RPMI8226 (cell line): ENCODE data around the gene BMP2K.

Experiments used
- DNase-seq: peaks from one replicate; pipeline ENCODE4 v3.0.0-alpha.2; 2015

The BMP2K gene

DNA sequence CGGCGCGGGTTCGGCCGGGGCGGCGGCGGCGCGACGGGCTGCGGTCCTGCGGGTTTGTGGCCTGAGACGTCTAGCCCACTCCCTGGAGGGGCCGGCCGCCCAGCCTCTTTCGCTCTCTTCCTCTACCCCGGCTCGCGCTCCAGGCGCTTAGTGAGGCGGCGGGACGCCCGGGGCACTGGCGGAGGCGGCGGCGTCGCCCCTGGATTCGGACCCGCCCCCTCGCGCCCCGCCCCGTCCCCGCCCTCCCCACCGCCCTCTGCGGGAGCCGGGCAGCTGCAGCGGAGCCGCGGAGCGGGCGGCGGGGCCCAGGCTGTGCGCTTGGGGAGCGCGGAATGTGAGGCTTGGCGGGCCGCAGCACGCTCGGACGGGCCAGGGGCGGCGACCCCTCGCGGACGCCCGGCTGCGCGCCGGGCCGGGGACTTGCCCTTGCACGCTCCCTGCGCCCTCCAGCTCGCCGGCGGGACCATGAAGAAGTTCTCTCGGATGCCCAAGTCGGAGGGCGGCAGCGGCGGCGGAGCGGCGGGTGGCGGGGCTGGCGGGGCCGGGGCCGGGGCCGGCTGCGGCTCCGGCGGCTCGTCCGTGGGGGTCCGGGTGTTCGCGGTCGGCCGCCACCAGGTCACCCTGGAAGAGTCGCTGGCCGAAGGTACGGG is at the start of gene BMP2K:
BMP2K (plus strand) TSS at position 272 of the 650 bp plus-strand sequence; CDS start at position 466, 194 bp downstream.
- peak; percentile 77 for DNase-seq

DNA sequence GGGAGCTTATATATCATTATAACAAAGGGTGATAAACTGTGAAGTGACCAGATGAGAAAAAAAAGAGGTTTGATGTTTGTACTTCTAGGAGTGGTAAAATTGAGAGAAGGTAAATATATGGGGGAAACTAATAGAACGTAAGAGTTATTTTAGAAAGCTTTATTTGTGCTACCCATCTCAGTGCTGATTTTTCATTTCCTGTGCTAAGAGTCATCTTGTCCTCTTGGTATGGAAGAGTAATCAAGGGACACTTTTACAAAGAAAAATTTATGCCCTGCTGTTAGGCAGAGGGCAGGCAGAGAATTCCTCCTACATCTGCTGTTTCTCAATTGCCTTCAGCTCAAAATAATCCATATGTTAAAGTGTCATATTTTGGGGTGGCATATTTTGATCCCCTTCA is 49.6 kb upstream of the BMP2K start:
- no peak for DNase-seq

DNA sequence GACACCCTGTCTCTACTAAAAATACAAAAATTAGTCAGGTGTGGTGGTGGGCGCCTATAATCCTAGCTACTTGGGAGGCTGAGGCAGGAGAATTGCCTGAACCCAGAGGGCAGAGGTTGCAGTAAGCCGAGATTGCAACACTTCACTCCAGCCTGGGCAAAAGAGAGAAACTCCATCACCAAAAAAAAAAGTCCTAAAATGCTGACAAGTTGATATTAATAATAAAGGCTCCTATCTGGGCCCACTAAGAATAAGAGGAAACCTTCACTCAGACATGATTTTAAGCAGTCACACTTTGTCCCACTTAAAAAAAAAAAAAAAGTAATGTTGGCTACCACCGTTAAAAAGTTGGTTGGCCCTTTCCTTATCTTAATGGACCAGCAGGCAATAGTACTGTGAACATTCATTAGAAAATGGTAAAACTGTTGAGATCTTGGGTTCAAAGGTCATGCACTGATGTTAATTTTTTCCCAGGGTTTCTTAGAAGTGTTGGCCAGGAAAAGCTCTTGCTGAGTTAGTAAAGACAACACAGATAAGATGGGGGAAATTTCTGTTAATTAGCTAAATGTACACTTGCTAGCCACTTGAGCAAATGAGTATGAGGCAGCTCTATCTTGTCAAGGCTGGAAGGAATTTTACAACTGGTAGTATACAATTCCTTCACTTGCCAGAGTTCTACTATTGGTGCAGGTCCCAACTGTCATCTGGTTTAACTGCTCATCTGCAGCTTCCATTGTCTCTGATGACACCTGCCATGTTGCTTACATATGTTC is 43.6 kb upstream of the BMP2K start:
- DNase-seq, result no peak

DNA sequence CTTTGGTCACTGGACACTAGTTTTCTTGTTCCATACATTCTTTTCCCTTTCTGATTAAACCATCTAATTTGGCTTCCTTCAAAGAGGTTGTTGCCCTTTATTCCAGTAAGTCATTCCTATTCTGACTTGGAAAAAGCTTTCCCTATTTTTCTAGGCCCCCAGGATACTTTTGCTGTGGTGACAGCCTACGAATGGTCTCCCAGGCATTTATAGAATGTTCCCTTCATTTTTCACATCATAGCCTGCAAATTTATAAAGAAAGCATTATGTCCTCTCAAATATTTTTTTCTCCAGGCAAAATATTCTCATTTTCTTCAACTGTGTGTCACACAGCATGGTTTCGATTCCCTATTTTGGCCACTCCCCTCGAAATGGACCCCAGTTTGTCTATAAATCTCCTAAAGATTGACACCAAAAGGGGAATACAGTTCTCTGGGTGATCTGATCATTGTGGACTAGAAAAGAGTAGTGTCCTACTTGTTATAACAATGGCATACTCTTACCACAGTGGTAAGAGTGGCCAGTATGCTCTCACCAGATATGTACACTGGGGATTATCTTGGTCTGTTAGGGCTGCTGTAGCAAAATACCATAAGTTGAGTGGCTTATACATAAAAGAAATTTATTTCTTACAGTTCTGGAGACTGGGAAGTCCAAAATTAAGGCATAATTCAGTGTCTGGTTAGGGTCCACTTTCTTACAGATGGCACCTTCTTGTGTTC is 41.5 kb upstream of the BMP2K start:
- DNase-seq, result peak; percentile 44

DNA sequence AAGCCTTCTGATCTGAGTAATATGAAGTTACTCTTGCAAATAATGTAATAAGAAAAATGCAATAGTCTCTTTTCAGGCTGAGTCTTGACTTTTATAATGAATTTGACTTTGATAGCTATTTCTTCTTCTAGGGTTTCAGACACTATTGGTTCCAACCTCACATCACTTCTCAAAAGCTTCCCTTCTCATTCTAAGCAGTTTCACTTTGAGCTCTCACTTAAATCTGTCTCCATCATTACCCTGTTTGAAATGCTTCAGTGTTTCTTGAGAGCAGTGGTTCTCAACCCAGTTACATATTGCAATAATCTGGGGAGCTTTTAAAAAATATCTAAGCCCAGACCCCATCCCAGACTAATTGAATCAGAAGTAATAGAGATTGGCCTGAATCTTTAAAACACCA is 40.5 kb upstream of the BMP2K start:
- DNase-seq, result no peak

DNA sequence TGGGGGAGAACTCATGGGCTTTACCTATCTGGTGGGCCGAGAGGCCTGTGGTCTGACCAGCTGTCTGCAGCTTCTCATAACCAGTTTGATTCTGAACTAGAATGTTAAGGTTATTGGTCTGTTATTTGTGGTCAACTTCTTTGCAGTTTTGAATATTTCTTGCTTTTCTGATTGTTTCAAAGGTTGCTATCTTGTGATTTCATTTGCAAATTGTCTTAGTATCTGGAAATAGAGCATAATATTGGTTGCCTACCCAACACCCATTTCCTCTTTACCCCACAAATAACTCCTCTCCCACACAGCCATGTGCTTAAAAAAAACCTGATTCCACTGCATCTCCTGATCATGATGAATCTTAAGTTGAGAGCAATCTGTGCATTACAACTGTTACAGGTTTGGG is 39.1 kb upstream of the BMP2K start:
- no peak for DNase-seq

DNA sequence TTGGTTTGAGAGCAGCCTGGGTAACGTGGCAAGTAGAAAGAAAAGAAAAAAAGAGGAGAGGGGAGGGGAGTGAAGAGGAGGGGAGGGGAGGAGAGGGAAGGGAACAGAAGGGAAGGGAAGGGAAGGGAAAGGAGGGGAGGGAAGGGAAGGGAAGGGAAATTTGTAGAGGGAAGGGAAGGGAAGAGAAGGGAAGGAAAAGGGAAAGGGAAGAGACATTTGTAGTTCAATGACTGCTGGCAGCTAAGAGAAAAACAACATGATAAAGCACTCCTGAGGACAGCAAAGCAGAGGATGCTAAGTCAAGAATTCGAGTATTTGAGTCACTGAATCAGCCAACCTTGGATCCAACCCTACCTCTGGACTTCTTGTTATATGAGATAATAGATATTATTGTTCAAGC is 38.2 kb upstream of the BMP2K start:
- DNase-seq, result no peak

DNA sequence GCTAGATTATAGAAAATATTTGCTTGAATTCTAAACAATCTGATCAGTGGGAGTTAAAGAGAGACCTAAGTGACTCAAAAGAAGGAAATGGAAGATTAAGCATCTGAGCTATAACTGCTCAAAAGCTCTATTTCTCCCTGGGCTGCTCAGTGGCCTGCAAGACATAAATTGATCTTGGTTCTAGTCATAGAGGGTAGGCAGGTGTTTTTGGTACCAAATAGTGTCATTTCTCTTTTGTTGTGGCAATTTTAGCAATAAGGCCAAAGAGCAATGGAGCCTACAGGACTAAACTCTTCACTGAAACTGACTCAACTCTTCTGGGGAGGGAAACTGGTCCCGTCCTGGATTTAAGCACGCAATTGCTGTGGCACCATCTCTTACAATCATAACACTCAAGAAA is 33.9 kb upstream of the BMP2K start:
- no peak for DNase-seq

DNA sequence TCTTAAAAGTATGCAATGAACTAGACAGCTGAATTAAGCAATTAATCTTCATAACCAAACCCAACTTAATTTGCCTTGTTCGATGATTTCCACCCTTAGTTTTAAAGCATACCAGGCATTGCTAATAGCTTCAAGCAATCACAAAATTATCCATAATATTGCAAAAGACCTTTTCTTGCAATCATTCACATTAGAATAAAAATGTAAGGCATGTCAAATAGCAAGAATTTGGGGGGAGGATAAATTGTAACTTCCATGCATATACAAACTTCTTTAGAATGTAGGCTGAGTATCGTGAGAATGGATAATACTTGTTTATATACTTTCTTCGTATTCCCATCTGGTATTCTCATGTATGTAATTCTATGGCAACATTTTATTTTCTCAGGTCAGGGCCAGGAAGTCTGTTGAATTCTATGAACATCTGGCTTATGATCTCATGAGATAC is 28.7 kb upstream of the BMP2K start:
- no peak for DNase-seq

DNA sequence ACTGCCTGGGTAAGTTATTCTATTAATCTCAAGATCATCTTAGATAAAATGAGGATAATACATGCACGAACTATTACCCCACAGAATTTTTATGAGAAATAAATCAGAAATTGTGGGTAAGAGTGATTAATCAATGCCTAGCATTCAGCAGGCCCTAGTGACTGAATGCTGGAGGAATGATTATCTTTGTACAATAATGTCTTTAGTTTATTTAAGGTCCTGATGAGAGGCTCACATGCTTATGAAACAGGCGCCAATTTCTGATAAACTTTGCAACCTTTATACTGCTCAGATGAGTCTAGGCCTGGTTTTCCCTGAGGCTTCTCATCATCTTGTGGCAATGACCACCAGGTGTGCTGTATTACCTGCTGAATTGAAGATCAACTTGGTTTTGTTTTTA is 27.8 kb upstream of the BMP2K start:
- DNase-seq, result no peak

DNA sequence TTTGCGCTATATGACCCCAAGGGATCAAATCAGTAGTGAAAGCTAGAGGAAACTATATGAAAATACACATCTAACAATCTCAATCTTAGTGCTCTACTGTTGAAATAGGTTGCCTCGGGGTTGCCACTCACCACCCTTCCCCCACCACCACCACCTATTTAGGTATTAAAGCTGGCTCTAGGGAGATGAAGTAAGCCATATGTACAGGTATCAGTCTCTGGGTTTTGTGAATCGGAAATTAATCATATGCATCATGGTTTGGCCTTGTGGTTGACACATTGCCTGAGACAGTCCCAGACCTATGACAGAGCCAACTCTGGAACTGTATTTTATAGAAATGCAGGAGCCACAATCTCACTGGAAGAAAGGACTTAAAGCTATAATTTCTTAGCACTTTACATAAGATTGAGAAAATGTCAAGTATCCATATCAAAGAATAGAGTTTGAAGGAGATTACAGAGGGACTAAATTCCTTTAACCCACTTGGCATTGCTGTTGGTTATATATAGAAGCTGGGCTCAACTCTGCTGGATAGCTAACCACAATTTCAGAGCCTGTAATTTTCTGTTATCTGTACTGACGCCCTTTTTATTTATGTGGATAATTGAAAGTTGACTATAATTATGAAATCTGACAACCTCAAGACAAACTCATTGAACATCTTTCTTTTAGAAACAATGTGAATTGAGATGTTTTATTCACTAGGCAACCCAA is 26.7 kb upstream of the BMP2K start:
- no peak for DNase-seq

DNA sequence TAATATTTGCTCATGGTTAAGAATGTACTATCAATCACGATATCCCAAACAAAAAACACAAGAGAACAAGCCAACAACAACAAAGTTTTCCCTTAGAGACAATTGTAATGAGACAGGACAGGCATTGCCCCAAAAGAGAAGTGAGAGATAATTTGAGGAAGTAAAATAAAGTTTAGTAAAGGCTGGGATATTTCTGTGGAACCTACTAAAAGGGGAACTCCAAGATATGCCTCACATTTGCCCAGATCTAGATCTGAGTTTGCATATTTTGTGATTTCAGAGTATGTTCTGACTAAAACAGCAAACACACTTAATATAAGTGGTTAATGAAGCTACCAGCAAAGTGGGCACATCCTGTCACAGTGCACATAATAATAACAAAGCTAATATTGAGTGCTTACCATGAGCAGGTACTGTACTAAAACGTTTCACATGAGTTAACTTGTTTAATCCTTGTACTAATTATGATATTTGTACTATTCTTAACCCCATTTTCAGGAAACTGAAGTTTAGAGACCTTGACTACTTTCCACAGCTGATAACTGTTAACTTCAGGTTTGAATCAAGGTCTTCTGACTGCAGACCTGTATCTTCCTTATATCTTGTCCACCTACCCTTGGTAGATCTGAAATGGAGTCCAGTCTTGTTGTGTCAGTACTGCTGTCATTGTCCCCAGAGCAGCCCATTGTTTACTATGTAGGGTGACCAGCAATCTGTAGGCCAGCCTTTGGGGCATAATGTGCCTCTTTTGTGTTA is 26.0 kb upstream of the BMP2K start:
- peak; percentile 47 for DNase-seq

DNA sequence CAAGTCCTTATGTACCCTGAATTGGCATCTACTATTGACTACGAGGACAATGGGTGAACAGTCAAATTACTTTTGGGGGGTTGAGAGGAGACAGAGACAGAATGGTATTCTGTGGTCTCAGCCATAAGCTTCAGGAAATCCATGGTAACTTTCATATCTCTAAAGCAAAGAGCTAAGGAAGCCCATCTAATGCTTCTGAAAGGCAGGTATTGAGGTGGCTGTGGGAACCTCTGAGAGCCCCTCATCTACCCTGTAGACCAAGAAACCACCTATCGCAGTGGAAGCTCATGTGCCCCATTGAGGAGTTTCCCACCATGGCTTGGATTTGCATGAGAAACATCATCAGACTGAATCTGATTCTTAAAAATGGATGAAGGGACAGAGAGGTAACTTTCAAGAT is 23.1 kb upstream of the BMP2K start:
- no peak for DNase-seq

DNA sequence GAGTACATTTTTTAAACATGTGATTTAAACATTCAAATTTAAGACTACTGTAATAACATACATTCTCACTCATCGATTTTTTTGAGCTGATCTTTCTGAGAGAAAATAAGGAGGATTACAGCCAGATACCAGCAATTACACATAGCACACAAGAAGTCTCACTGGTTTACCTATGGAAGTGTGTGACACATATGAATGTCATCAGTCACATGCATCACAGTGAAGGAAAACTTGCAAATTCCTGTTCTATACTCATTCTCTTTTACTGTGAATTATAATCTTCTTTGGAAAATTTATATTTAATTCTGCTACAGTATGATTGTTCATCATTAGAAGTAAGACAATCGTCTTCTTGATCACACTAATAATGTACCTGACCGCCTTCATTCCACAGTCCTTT is 21.3 kb upstream of the BMP2K start:
- no peak for DNase-seq

DNA sequence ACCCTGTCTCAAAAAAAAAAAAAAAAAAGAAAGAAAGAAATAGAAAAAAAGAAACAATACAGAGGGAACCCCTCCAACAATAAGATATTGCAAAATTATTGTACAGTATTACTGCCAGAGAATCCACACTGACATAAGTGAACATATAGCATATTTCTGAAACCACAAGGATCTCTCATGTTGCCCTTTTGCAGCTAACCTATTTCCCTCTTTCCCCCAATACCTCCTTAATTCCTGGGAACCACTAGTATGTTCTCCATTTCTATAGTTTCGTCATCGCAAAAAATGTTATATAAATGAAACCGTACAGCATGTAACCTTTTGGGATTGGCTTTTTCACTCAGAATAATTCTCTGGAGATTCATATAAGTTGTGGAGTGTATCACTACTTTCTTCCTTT is 20.0 kb upstream of the BMP2K start:
- DNase-seq, result no peak

DNA sequence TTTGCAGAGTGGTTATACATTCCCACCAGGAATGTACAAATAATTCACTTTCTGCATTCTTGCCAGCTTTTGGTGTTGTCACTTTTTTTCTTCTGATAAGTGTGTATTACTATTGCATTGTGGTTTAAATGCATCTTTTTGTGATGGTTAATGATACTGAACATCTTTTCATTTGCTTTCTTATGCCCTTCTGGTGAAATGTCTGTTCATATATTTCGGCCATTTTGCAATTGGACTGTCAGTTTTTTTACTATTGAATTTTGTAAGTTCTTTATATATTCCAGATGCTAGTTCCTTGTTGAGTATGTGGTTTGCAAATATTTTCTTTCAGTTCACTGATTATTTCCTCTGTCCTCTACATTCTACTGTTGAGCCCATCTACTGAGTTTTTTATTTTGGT is 19.4 kb upstream of the BMP2K start:
- no peak for DNase-seq

DNA sequence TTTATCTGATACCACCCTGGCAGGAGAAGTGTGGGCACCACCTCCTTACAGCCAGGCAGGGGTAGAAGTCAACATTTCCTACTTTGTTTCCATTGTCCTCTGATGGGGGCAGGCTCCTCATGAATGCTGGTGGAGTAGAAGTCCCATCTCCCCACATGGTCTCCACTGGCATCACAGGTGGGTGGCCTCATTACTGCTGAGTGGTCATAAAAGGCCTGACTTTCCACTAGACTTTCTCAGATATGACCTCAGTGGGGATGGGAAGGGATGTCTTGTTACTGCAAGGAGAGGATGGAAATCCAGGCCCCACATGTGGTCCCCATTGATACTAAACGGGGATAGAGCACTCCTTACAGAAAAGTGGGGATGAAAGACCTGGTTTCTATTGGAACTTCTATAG is 18.6 kb upstream of the BMP2K start:
- DNase-seq, result no peak

DNA sequence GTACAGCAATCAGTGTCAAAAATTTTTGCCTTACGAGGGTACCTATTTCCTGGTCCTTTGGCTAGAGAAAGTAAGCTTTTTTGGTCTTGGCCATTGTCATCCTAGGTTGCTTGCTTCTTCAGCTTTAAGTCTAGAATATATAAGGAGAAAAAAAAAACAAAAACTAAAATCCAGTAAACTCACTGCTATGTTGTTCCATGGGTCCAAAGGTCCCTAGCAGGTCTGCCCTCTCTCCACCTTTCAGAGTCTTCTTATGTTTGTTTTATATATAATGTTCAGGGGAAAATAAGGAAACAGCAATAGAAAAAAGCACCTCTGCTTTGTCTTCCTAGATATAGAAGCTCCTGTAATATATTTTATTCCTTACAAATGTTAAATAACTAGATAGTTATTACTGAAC is 18.1 kb upstream of the BMP2K start:
- DNase-seq, result no peak

DNA sequence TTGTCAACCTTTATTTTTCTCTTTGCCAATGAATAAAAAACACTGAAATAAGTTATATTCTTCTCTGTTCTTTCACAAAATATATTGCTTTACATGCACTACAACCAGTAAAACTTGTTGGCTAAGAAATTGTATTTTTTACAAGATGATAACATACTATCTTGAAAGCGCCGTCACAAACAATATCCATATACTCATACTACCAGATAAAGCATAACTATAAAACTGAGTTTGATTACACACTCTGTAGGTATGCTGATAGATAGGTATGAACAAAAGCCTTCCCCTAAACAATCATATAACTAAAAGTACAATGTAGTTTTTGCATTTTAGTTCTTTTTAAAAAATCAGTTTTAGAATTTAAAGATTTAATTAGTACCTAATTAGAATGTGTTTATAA is 13.6 kb upstream of the BMP2K start:
- DNase-seq, result no peak

DNA sequence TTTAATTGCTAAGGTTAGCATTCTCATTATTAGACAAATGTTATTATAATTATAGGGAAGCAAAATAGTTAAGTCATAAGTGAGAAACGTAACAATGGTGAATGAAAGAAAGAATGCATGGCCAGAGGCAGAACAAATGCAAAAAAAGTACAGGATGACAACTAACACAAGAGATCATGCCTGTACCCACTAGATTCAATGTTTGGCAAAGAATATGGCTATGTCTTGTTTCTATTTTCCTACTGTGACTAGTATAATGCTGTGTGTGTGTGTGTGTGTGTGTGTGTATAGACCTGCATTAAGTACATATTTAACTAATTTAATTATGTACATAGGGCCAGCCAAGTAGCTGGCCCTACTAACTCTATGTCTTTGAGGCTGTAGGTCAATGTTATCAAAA is 12.9 kb upstream of the BMP2K start:
- DNase-seq, result no peak

DNA sequence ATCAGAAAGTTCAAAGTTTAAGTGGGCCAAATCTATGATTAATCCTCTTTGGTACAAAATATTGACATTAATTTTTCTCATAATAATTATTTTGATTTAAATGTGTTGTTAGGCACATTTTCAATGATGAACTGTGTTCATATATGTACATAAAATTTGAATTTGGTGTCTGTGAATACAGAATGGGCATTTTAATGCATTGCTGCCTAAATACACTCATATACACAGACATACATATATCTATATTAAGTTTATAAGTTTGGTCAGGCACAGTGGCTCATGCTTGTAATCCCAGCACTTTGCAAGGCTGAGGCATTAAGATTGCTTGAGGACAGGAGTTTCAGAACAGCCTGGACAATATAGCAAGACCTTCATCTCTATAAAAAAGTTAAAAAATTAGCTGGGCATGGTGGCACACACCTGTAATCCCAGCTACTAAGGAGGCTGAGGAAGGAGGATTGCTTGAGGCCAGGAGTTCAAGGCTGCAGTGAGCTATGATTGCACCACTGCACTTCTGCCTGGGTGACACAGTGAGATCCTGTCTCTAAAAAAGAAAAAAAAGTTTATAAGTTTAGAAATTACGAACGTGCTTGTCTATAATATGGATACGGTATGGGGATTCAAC is 12.3 kb upstream of the BMP2K start:
- DNase-seq, result no peak

DNA sequence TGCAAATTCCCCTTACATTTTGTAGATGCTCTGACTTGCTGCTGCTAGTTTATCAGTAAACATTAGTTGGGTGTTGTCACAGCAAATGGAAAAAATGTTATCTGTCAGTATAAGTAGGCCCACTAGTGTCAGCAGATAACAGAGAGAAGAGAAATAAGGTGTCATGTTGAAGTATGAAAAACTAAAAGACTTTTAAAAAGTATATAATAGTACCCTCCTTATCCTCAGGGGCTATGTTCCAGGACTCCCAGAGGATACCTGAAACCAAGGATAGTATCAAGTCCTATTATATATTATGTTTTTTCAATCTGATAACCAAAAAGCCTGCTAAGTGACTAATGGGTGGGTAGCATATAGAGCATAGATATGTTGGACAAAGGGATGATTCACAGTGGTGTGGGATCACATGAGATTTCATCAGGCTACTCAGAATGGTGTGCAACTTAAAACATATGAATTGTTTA is 11.6 kb upstream of the BMP2K start:
- DNase-seq, result no peak
